Measurements from ENCODE around the gene CCNI.

CCNI gene

GRCh38 chr4:77075869-77076799 is at the start of gene CCNI:
Gene CCNI (minus strand): TSS chr4:77075989. CDS start chr4:77066362, 9,627 bp downstream.
- H3K4me3 Mint-ChIP-seq = peak within 1 kb of the TSS in 1 of 3 experiments; percentile 98
- no peak within 1 kb of the TSS for H3K27ac Mint-ChIP-seq
- no peaks in the 10 kb centered on the region for H3K9me3 Mint-ChIP-seq
- H3K36me3 Mint-ChIP-seq (ENCODE audit: low read depth) = peaks cover 3% of the 10 kb centered on the region
- TF ChIP-seq, protein P1, sequence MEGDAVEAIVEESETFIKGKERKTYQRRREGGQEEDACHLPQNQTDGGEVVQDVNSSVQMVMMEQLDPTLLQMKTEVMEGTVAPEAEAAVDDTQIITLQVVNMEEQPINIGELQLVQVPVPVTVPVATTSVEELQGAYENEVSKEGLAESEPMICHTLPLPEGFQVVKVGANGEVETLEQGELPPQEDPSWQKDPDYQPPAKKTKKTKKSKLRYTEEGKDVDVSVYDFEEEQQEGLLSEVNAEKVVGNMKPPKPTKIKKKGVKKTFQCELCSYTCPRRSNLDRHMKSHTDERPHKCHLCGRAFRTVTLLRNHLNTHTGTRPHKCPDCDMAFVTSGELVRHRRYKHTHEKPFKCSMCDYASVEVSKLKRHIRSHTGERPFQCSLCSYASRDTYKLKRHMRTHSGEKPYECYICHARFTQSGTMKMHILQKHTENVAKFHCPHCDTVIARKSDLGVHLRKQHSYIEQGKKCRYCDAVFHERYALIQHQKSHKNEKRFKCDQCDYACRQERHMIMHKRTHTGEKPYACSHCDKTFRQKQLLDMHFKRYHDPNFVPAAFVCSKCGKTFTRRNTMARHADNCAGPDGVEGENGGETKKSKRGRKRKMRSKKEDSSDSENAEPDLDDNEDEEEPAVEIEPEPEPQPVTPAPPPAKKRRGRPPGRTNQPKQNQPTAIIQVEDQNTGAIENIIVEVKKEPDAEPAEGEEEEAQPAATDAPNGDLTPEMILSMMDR (IDR thresholded peaks at IDR 0.05; ENCODE audit: unreplicated experiment in 3 of 3) = no peak
- H3K27me3 Mint-ChIP-seq (ENCODE audit: low read depth) = no peaks in the 10 kb centered on the region
- peaks cover 37% of the 10 kb centered on the region for H3K4me1 Mint-ChIP-seq

DNA sequence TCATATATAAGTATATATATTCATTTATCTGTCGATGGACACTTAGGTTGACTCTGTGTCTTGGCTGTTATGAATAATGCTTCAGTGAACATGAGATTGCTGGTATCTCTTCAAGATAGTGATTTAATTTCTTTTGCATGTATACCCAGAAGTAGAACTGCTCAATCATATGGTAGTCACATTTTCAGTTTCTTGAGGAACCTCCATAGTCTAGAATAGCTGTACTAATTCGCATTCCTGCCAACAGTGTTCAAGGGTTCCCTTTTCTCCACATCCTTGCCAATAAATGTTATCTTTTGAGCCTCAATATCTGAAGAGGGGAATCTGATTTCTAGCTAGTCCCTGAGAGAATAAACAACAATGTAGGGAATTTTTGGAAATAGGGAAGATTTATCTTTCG is 48.8 kb upstream of the CCNI start:
- peaks cover 4% of the 10 kb centered on the region for H3K27me3 Mint-ChIP-seq (ENCODE audit: low read depth)
- peaks cover 37% of the 10 kb centered on the region for H3K4me1 Mint-ChIP-seq
- TF ChIP-seq, protein P1 (IDR thresholded peaks at IDR 0.05; ENCODE audit: unreplicated experiment in 3 of 3) = no peak
- H3K36me3 Mint-ChIP-seq (ENCODE audit: low read depth) = no peaks in the 10 kb centered on the region
- H3K27ac Mint-ChIP-seq = no peak overlapping the region
- H3K9me3 Mint-ChIP-seq = peaks cover 3% of the 10 kb centered on the region
- H3K4me3 Mint-ChIP-seq = no peak overlapping the region

DNA sequence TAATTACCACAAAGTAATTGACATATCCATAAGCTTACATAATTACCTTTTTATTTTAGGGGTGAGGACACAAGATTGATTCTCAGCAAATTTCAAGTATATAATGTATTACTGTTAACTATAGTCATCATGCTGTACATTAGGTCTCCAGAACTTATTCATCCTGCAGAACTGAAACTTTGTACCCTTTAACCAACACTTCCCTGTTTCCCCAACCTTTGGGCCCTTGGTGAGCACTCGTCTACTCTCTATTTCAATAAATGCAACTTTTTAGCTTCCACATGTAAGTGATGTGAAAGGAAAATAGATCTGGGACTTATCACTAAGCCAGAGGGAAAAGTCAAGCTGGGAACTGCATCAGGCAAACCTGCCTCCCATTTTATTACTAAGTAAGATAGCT is 47.6 kb upstream of the CCNI start:
- Mint-ChIP-seq H3K4me1 (peaks cover 37% of the 10 kb centered on the region), H3K4me3 (no peak overlapping the region), H3K36me3 (ENCODE audit: low read depth) (no peaks in the 10 kb centered on the region), H3K9me3 (peaks cover 3% of the 10 kb centered on the region), H3K27me3 (ENCODE audit: low read depth) (peaks cover 4% of the 10 kb centered on the region), H3K27ac (no peak overlapping the region)
- TF ChIP-seq, protein P1 (IDR thresholded peaks at IDR 0.05; ENCODE audit: unreplicated experiment in 3 of 3) = no peak

DNA sequence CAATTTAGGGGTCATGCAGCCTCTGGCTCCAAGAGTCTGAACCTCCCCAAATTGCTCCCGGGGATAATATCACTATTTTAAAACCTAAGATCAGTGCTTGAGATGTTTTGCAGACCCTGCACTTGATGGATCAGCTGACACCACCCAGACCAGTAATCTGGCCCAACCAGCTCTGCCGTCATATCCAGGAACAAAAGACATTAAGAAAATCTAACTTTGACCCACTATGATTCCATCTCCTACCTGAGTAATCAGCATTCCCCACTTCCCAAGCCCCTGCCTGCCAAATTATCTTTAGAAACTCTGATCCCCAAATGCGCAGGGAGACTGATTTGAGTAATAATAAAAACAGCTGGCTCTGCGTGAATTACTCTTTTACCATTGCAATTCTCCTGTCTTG is 46.9 kb upstream of the CCNI start:
- peaks cover 3% of the 10 kb centered on the region for H3K9me3 Mint-ChIP-seq
- peaks cover 30% of the 10 kb centered on the region for H3K4me1 Mint-ChIP-seq
- H3K27ac Mint-ChIP-seq = peak overlapping the region in 1 of 3 experiments; percentile 37
- no peaks in the 10 kb centered on the region for H3K36me3 Mint-ChIP-seq (ENCODE audit: low read depth)
- H3K4me3 Mint-ChIP-seq = no peak overlapping the region
- TF ChIP-seq, protein P1 (IDR thresholded peaks at IDR 0.05; ENCODE audit: unreplicated experiment in 3 of 3) = no peak
- no peaks in the 10 kb centered on the region for H3K27me3 Mint-ChIP-seq (ENCODE audit: low read depth)

- H3K4me1 Mint-ChIP-seq = peaks cover 26% of the 10 kb centered on the region
- H3K27me3 Mint-ChIP-seq (ENCODE audit: low read depth) = no peaks in the 10 kb centered on the region
- H3K4me3 Mint-ChIP-seq = no peak overlapping the region
- peak overlapping the region in 2 of 3 experiments; percentile 23 to 37 for H3K27ac Mint-ChIP-seq
- TF ChIP-seq, protein P1 (IDR thresholded peaks at IDR 0.05; ENCODE audit: unreplicated experiment in 3 of 3) = no peak
- peaks cover 5% of the 10 kb centered on the region for H3K9me3 Mint-ChIP-seq
- no peaks in the 10 kb centered on the region for H3K36me3 Mint-ChIP-seq (ENCODE audit: low read depth)
These were observed 46.0 kb upstream of the CCNI start for GRCh38 chr4:77121736-77122240.

Measured in nephron (organoid).